Natural killer cell (primary cell): ENCODE results near the gene UNC13C. TPM values are rescaled to one million over a fixed set of nuclear protein-coding genes. Genes with fewer than 3 reads are reported as not detected.
"Not testable (repeated sequence)": the region's sequence is repeated elsewhere in the genome, so short reads cannot be mapped to it uniquely, and the experiment has no call there.

Experiments
- ATAC-seq, 3 donors: fragments of 150-1000 bp in 2 of 3; fragments of 200-7000 bp in 1 of 3; cut with Tn5 transposase; 1 replicate in 1 of 3; 2 replicates in 2 of 3; pipeline ENCODE4 v1.10.0; 2021; ENCODE audit warnings: mild to moderate bottlenecking in 2 of 3, moderate library complexity in 2 of 3
- DNase-seq, 2 donors: peaks; one replicate each; pipeline versions ENCODE4 v3.0.0 to v3.0.0-alpha.2; 2013 to 2021; ENCODE audit warnings: mixed read lengths in 1 of 2
- H3K27ac ChIP-seq: one replicate; pipeline ENCODE4 v1.5.1; 2013; ENCODE audit warnings: mild to moderate bottlenecking, low read length
- H3K27me3 ChIP-seq: one replicate; pipeline ENCODE4 v1.6.1; 2013; ENCODE audit warnings: low read length; ENCODE audit not compliant: control insufficient read depth, insufficient read depth
- H3K36me3 ChIP-seq: one replicate; pipeline ENCODE4 v1.6.1; 2013; ENCODE audit warnings: low read length; ENCODE audit not compliant: control insufficient read depth, insufficient read depth
- H3K4me1 ChIP-seq: one replicate; pipeline ENCODE4 v1.6.1; 2013; ENCODE audit warnings: low read length; ENCODE audit not compliant: control insufficient read depth, insufficient read depth
- H3K4me3 ChIP-seq: one replicate; pipeline ENCODE4 v1.5.1; 2013; ENCODE audit warnings: low read length
- H3K9me3 ChIP-seq: one replicate; pipeline ENCODE4 v1.6.1; 2013; ENCODE audit warnings: low read length; ENCODE audit not compliant: control insufficient read depth, insufficient read depth
- H3K27ac Mint-ChIP-seq, 2 donors: one replicate each; pipeline ENCODE4 v1.8.0; 2022; ENCODE audit warnings: mild to moderate bottlenecking in 2 of 2, mixed read lengths in 2 of 2, moderate library complexity in 1 of 2
- H3K27me3 Mint-ChIP-seq, 2 donors: one replicate each; pipeline ENCODE4 v1.8.0; 2022; ENCODE audit warnings: low read depth in 2 of 2, mixed read lengths in 2 of 2
- H3K36me3 Mint-ChIP-seq: one replicate; pipeline ENCODE4 v1.8.0; 2022; ENCODE audit warnings: mixed read lengths
- H3K4me1 Mint-ChIP-seq, 2 donors: one replicate each; pipeline ENCODE4 v1.8.0; 2022; ENCODE audit warnings: mixed read lengths in 2 of 2
- H3K4me3 Mint-ChIP-seq: one replicate; pipeline ENCODE4 v1.8.0; 2022; ENCODE audit warnings: mild to moderate bottlenecking, moderate library complexity, mixed read lengths
- H3K9me3 Mint-ChIP-seq, 2 donors: one replicate each; pipeline ENCODE4 v1.8.0; 2022; ENCODE audit warnings: mixed read lengths in 2 of 2
- CTCF ChIP-seq: fragments of 200-600 bp; IDR thresholded peaks from one replicate; pipeline ENCODE4 v1.8.0; 2022; ENCODE audit warnings: antibody characterized with exemption
- WGBS: methylation state at CpG from one replicate; pipeline ENCODE4 v1.1.7; 2013; ENCODE audit warnings: missing lambda C conversion rate; ENCODE audit not compliant: insufficient coverage; 5-methylcytosine and 5-hydroxymethylcytosine counted together
- intact Hi-C: fragments of 100-400 bp; cut with micrococcal nuclease; formaldehyde crosslinking; loops from one replicate; pipeline ENCODE4 v1.14.2; 2022
- total RNA-seq, 4 donors: library from RNA; stranded (reverse); fragments of 120-200 nt in 1 of 4; gene quantifications; one replicate each; pipeline versions ENCODE4 v1.2.3 to v1.2.4, GENCODE V29; 2013 to 2022

The UNC13C gene
- total RNA-seq, 3 donors from 2014 or later (not counting 1 experiment from before 2014, with no cell fraction given) = not detected

DNA sequence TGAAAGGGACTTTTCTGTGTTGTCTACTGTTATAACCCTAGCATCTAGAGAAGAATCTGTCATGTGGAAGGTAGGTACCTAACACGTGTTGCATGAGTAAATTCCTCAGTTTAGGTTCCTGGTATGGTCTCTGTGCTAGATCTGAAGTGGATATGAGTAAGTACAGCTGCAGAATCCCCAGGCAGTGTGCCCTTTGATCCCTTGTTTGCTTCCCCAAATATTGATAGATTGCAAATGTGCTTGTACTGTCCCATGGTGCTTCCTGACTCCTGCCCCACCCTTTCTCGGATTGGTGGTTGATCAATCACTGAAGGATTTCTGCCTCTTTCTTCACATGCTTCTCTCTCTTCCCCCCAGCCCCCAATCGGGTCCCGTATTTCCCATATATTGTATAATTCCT, 450.4 kb downstream of the UNC13C start:
- no peaks in the 10 kb centered on the region for H3K27me3 ChIP-seq
- Mint-ChIP-seq H3K4me3 (no peak overlapping the region), H3K27me3 (no peaks in the 10 kb centered on the region), H3K9me3 (peaks cover 10 to 13% of the 10 kb centered on the region in 2 donors), H3K4me1 (no peaks in the 10 kb centered on the region), H3K36me3 (no peaks in the 10 kb centered on the region), H3K27ac (no peak overlapping the region)
- DNase-seq = no peak
- H3K9me3 ChIP-seq = no peaks in the 10 kb centered on the region
- intact Hi-C loops = no loop called here
- H3K27ac ChIP-seq = no peak overlapping the region
- no peaks in the 10 kb centered on the region for H3K36me3 ChIP-seq
- no peak for ATAC-seq
- H3K4me3 ChIP-seq = no peak overlapping the region
- TF ChIP-seq CTCF = no peak
- no peaks in the 10 kb centered on the region for H3K4me1 ChIP-seq
- 72% methylated on average over 2 of the region's 4 CpGs for WGBS

- H3K27me3 ChIP-seq, H3K4me3 Mint-ChIP-seq, intact Hi-C loops, H3K27ac ChIP-seq, H3K4me3 ChIP-seq, H3K4me1 ChIP-seq, ATAC-seq, H3K36me3 ChIP-seq, H3K27me3 Mint-ChIP-seq, H3K4me1 Mint-ChIP-seq, H3K27ac Mint-ChIP-seq, DNase-seq: not testable (repeated sequence)
- H3K9me3 Mint-ChIP-seq = peaks cover 15 to 26% of the 10 kb centered on the region in 2 donors
- H3K9me3 ChIP-seq = peaks cover 13% of the 10 kb centered on the region
- 89% methylated on average over 9 of the region's 9 CpGs for WGBS
- peaks cover 12% of the 10 kb centered on the region for H3K36me3 Mint-ChIP-seq
Observed at GRCh38 chr15:54450288-54450687, 472.0 kb downstream of the UNC13C start.

DNA sequence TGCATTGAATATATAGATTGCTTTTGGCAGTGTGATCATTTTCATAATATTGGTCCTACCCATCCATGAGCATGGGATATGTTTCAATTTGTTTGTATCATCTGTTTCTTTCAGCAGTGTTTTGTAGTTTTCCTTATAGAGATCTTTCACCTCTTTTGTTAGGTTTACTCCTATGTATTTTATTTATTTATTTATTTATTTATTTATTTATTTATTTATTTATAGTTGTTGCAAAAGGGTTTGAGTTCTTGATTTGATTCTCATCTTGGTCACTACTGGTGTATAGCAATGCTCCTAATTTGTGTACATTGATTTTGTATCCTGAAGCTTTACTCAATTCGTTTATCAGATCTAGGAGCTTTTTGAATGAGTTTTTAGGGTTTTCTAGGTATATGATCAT, 478.2 kb downstream of the UNC13C start:
- ATAC-seq = no peak
- Mint-ChIP-seq H3K4me3 (no peak overlapping the region), H3K27ac (no peak overlapping the region), H3K9me3 (peaks cover 20 to 25% of the 10 kb centered on the region in 2 donors), H3K27me3 (no peaks in the 10 kb centered on the region), H3K36me3 (peaks cover 32% of the 10 kb centered on the region), H3K4me1 (no peaks in the 10 kb centered on the region)
- WGBS = no CpG with 5 or more reads among the region's 1 CpG
- Histone ChIP-seq H3K27ac (no peak overlapping the region), H3K4me1 (no peaks in the 10 kb centered on the region), H3K4me3 (no peak overlapping the region), H3K27me3 (no peaks in the 10 kb centered on the region), H3K36me3 (no peaks in the 10 kb centered on the region), H3K9me3 (peaks cover 13% of the 10 kb centered on the region)
- intact Hi-C loops = no loop called here
- no peak for TF ChIP-seq CTCF
- no peak for DNase-seq

GRCh38 chr15:54462511-54462913, 484.3 kb downstream of the UNC13C start:
- H3K4me3 Mint-ChIP-seq = no peak overlapping the region
- H3K27ac ChIP-seq = no peak overlapping the region
- peaks cover 22% of the 10 kb centered on the region for H3K36me3 Mint-ChIP-seq
- no peaks in the 10 kb centered on the region for H3K4me1 Mint-ChIP-seq
- intact Hi-C loops = no loop called here
- ATAC-seq (no peak), DNase-seq (no peak)
- H3K9me3 ChIP-seq = peaks cover 5% of the 10 kb centered on the region
- H3K4me1 ChIP-seq = no peaks in the 10 kb centered on the region
- 91% methylated on average over 17 of the region's 17 CpGs for WGBS
- no peak overlapping the region for H3K4me3 ChIP-seq
- H3K27ac Mint-ChIP-seq = no peak overlapping the region
- H3K27me3 Mint-ChIP-seq = no peaks in the 10 kb centered on the region
- H3K27me3 ChIP-seq = no peaks in the 10 kb centered on the region
- H3K9me3 Mint-ChIP-seq = peaks cover 17 to 20% of the 10 kb centered on the region in 2 donors
- no peak for TF ChIP-seq CTCF
- H3K36me3 ChIP-seq = no peaks in the 10 kb centered on the region
